ENCODE results near the gene RAD51B.

- TF ChIP-seq POLR2AphosphoS5 (IDR thresholded peaks at IDR 0.05; ENCODE audit: low read depth, low read length): no peak
- TF ChIP-seq CTCF (IDR thresholded peaks at IDR 0.05): no peak
Observed at GRCh38 chr14:68210729-68211299, 391.2 kb downstream of the RAD51B start.
